Measurements from ENCODE around the gene BMP8A. TPM values are rescaled to one million over a fixed set of nuclear protein-coding genes. Genes with fewer than 3 reads are reported as not detected.
"Not testable (repeated sequence)": the region's sequence is repeated elsewhere in the genome, so short reads cannot be mapped to it uniquely, and the experiment has no call there.

BMP8A gene
- total RNA-seq, 3 donors from 2014 or later = 0.33 TPM; not detected in 2

DNA sequence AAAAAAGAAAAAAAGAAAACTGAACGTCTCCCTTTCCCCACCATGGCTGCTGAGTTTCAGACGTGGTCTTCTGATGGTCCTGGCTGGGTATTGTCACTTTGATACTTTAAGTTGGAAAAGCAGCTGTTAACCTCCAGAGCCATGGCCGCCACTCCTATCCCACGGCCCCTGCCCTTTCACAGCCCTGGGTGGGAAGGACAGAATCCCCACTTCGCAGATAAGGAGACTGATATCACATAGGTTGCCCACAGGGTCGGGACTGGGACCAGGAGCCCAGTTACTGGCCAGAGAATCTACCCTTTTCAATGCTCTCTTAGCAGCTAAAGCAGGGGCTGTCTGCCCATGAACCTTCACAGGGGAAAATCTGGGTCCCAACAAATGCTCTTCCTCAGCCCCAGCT, 16.8 kb downstream of the BMP8A start:
- intact Hi-C loops (cut with DNase I; ENCODE audit: low total_unique reads) = no loop called here
- H3K4me3 ChIP-seq = no peak overlapping the region
- H3K27me3 ChIP-seq = no peaks in the 10 kb centered on the region
- no peak for DNase-seq (ENCODE audit: low spot score in 2 of 2)
- H3K27ac ChIP-seq = no peak overlapping the region
- no peaks in the 10 kb centered on the region for H3K9me3 ChIP-seq
- TF ChIP-seq, protein P1, sequence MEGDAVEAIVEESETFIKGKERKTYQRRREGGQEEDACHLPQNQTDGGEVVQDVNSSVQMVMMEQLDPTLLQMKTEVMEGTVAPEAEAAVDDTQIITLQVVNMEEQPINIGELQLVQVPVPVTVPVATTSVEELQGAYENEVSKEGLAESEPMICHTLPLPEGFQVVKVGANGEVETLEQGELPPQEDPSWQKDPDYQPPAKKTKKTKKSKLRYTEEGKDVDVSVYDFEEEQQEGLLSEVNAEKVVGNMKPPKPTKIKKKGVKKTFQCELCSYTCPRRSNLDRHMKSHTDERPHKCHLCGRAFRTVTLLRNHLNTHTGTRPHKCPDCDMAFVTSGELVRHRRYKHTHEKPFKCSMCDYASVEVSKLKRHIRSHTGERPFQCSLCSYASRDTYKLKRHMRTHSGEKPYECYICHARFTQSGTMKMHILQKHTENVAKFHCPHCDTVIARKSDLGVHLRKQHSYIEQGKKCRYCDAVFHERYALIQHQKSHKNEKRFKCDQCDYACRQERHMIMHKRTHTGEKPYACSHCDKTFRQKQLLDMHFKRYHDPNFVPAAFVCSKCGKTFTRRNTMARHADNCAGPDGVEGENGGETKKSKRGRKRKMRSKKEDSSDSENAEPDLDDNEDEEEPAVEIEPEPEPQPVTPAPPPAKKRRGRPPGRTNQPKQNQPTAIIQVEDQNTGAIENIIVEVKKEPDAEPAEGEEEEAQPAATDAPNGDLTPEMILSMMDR (IDR thresholded peaks at IDR 0.05) = no peak
- TF ChIP-seq POLR2AphosphoS5 (IDR thresholded peaks at IDR 0.05) (no peak), POLR2A (IDR thresholded peaks at IDR 0.05) (no peak)
- no peaks in the 10 kb centered on the region for H3K36me3 ChIP-seq
- no peaks in the 10 kb centered on the region for H3K4me1 ChIP-seq

DNA sequence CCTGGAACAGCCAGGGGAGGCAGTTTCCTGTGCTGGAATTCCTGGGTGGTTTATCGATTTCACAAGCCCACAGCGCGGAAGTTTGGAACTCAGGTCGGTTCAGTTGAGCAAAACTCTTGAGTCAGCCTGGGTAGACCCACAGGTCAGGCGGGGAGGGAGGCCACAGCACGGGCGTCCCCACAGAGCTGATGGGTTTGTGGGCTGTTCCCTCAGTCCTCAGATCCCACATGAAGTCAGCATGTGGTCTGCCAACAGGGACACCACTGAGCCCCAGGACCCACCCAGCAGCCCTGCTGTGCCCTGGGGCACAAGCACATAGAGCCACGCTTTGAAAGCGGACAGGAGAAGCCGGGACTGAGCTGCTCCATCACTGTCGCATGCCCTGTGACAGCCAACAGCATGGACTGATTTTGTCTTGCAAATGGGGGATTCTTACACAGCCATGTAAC, 17.4 kb downstream of the BMP8A start:
- no peaks in the 10 kb centered on the region for H3K36me3 ChIP-seq
- H3K27me3 ChIP-seq = no peaks in the 10 kb centered on the region
- peak overlapping the region in 1 of 2 donors; percentile 3 for H3K27ac ChIP-seq
- no peaks in the 10 kb centered on the region for H3K4me1 ChIP-seq
- DNase-seq (ENCODE audit: low spot score in 2 of 2) = no peak
- TF ChIP-seq POLR2AphosphoS5 (IDR thresholded peaks at IDR 0.05) = no peak
- TF ChIP-seq, protein P1 (IDR thresholded peaks at IDR 0.05) = no peak
- TF ChIP-seq POLR2A (IDR thresholded peaks at IDR 0.05) = no peak
- no peak overlapping the region for H3K4me3 ChIP-seq
- intact Hi-C loops (cut with DNase I; ENCODE audit: low total_unique reads) = no loop called here
- H3K9me3 ChIP-seq = no peaks in the 10 kb centered on the region

DNA sequence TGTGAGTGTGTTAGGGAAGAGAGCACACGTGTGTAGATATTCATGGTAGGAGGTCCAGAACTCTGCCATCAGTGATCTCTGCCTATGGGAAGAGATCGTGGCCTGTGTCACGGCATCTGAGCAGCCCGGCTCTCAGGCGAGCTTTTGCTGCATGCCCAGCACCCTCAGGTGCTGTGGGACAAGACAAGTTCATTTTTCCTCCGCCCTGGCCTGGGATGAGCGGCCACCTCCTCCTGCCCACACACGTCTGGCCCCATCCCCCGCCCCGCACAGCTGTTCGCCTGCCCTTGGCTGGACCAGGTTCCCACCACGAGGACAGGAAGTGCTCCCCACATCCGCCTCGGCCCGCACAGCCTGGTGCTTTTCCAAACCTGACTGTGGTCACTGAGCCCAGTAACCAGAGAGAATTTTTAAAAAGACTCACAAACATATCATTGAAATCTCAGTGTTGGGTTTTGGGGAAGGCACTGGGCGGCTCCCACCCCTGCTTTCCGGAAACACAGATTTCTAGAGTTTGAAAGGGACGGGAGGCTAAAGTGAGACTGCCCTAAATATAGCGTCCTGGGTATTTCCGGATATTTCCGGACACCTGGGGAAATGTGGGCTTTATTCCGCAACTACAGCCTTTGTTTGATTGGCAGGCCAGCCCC, 18.0 kb downstream of the BMP8A start:
- no peaks in the 10 kb centered on the region for H3K27me3 ChIP-seq
- H3K9me3 ChIP-seq = no peaks in the 10 kb centered on the region
- no peak for TF ChIP-seq POLR2A (IDR thresholded peaks at IDR 0.05)
- TF ChIP-seq, protein P1 (IDR thresholded peaks at IDR 0.05) = no peak
- no peak for TF ChIP-seq POLR2AphosphoS5 (IDR thresholded peaks at IDR 0.05)
- H3K36me3 ChIP-seq = no peaks in the 10 kb centered on the region
- no peaks in the 10 kb centered on the region for H3K4me1 ChIP-seq
- intact Hi-C loops (cut with DNase I; ENCODE audit: low total_unique reads) = no loop called here
- no peak for DNase-seq (ENCODE audit: low spot score in 2 of 2)
- H3K27ac ChIP-seq = peak overlapping the region in 1 of 2 donors; percentile 3
- H3K4me3 ChIP-seq = peak overlapping the region in 1 of 3 donors; percentile 49

DNA sequence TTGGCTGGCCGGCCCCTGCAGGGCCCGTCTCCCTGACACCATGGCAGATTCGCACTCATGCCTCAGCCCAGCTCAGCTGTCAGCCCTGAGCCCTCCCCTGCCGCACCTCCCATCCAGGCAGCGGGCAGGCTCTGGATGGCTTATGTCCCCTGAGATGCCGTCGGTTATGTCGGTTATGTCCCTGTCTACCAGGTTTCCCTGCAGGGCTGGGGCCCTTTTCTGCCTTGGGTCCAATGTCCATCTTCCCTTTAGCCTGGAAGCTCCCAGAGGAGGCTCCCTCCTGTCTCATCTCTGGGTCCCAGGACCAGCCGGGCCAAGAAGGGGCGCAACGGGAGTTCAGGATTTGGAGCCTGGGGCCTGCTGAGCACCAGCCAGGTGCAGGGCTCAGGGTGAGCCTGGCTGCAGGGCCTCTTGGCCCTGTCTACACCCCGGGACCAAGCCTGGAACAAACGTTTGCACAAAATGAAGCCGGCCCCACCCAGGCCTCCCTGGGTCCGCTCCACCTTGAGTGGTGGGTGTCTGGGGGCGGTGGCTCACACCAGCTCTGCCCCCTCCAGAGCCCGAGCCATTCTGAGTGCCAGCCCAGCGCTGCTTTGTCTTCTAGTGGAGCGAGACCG, 19.2 kb downstream of the BMP8A start:
- H3K27me3 ChIP-seq; H3K9me3 ChIP-seq; H3K4me1 ChIP-seq; intact Hi-C loops (cut with DNase I; ENCODE audit: low total_unique reads); H3K36me3 ChIP-seq; H3K4me3 ChIP-seq; DNase-seq (ENCODE audit: low spot score in 2 of 2); H3K27ac ChIP-seq: not testable (repeated sequence)

DNA sequence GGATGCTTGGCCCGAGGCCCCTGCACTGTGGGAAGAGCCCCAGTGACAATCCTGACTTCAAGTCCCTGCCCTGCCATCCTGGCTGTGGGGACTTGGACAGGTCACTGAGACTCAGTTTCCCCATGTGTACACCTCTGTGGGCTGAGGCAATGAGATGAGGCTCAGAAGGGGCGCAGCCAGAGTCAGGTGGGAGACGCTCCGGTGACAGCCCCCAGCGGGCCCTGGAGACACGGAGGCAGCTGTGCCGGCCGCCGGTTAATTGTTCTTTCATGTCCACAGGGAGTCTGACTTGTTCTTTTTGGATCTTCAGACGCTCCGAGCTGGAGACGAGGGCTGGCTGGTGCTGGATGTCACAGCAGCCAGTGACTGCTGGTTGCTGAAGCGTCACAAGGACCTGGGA, 20.0 kb downstream of the BMP8A start:
- DNase-seq (ENCODE audit: low spot score in 2 of 2); H3K27me3 ChIP-seq; H3K4me1 ChIP-seq; H3K27ac ChIP-seq; H3K9me3 ChIP-seq; H3K36me3 ChIP-seq; intact Hi-C loops (cut with DNase I; ENCODE audit: low total_unique reads); H3K4me3 ChIP-seq: not testable (repeated sequence)

DNA sequence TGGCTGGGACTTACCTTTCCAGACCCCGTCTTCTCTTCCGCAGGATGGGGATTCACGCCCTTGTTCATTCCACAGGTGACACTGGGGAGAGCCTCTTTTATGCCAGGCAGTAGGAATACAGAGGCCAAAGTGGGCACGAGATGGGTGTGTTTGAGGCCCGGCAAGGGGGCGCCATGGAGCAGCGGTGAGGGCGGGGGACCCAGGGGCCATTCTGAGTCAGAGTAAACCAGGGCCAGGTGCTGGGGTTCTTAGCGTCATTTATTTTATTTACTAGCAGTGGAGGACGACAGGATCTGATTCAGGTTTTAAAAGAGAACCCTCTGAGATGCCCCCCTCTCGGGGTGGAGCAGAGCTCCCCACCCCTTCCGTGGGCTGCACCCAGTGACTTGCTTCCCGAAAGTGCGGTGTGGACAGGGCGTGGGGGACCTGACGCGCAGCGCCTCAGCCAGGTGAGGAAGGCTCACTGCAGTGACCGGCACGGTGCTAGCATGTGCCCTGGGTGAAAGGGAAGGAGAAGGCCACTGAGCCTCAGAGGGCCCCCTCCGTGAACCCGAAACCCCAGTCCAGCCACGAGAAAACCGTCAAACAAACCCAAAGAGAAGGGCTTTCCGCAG, 20.9 kb downstream of the BMP8A start:
- H3K9me3 ChIP-seq; H3K36me3 ChIP-seq; intact Hi-C loops (cut with DNase I; ENCODE audit: low total_unique reads); H3K27ac ChIP-seq; H3K4me1 ChIP-seq; DNase-seq (ENCODE audit: low spot score in 2 of 2); H3K4me3 ChIP-seq; H3K27me3 ChIP-seq: not testable (repeated sequence)

DNA sequence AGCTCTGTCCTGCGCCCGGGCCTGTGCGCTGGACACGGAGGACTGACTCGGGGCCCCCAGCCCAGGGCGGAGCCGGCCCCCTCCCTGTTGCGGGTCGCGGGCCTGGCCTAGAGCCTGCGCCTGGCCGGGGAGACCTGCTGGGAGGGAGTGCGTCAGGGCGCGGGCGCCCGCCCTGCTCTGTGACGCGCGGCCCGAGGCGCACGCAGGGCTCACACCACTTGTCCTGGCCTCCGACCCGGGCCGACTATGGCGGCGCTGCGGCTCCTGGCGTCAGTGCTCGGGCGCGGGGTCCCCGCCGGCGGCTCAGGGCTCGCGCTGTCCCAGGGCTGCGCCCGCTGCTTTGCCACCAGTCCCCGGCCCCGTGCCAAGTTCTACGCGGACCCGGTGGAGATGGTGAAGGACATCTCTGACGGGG, 23.3 kb downstream of the BMP8A start:
- H3K27ac ChIP-seq; H3K36me3 ChIP-seq; intact Hi-C loops (cut with DNase I; ENCODE audit: low total_unique reads); H3K27me3 ChIP-seq; H3K4me1 ChIP-seq; DNase-seq (ENCODE audit: low spot score in 2 of 2); H3K9me3 ChIP-seq: not testable (repeated sequence)
- H3K4me3 ChIP-seq = peak overlapping the region; percentile 17 to 60 (median 41)

DNA sequence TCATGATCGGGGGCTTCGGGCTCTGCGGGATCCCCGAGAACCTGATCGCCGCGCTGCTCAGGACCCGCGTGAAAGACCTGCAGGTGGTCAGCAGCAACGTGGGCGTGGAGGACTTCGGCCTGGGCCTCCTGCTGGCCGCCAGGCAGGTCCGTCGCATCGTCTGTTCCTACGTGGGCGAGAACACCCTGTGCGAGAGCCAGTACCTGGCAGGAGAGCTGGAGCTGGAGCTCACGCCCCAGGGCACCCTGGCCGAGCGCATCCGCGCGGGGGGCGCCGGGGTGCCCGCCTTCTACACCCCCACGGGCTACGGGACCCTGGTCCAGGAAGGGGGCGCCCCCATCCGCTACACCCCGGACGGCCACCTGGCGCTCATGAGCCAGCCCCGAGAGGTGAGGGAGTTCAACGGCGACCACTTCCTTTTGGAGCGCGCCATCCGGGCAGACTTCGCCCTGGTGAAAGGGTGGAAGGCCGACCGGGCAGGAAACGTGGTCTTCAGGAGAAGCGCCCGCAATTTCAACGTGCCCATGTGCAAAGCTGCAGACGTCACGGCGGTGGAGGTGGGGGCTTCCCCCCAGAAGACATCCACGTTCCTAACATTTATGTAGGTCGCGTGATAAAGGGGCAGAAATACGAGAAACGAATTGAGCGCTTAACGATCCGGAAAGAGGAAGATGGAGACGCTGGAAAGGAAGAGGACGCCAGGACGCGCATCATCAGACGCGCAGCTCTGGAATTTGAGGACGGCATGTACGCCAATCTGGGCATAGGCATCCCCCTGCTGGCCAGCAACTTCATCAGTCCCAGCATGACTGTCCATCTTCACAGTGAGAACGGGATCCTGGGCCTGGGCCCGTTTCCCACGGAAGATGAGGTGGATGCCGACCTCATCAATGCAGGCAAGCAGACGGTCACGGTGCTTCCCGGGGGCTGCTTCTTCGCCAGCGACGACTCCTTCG, 24.0 kb downstream of the BMP8A start:
- H3K36me3 ChIP-seq; H3K9me3 ChIP-seq; DNase-seq (ENCODE audit: low spot score in 2 of 2); intact Hi-C loops (cut with DNase I; ENCODE audit: low total_unique reads); H3K27me3 ChIP-seq; H3K4me1 ChIP-seq; H3K27ac ChIP-seq: not testable (repeated sequence)
- H3K4me3 ChIP-seq = peak overlapping the region; percentile 21 to 60 (median 41)

DNA sequence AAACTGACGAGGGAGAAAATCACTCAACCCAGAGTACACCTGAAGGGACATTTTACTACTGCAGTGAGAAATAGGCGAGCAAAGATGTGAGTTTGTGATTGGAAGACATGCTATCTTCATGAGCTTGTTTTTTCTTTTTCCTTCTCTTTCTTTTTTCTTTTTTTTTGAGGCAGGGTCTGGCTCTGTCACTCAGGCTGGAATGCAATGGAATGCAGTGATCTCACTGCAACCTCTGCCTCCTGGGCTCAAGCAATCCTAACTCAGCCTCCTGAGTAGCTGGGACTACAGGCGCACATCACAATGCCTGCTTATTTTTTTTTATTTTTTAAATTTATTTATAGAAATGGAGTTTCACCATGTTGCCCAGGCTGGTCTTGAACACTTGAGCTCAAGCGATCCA, 25.4 kb downstream of the BMP8A start:
- H3K27ac ChIP-seq; H3K27me3 ChIP-seq; H3K4me1 ChIP-seq; H3K9me3 ChIP-seq; DNase-seq (ENCODE audit: low spot score in 2 of 2); H3K36me3 ChIP-seq; H3K4me3 ChIP-seq; intact Hi-C loops (cut with DNase I; ENCODE audit: low total_unique reads): not testable (repeated sequence)
